Stomach (tissue), 4 donors: ENCODE data around the gene ITPRID2.
"Not testable (repeated sequence)": the region's sequence is repeated elsewhere in the genome, so short reads cannot be mapped to it uniquely, and the experiment has no call there.

Experiments
- CTCF ChIP-seq, 7 experiments: fragments of 450-650 bp in 4 of 7; fragments of 200-600 bp in 3 of 7; sonication (generic) in 3 of 7; IDR thresholded peaks; one replicate each; pipeline ENCODE4 v1.5.1; 2016 to 2019; ENCODE audit warnings: antibody characterized with exemption in 7 of 7, control low read depth in 2 of 7, mild to moderate bottlenecking in 1 of 7
- POLR2A ChIP-seq, 4 donors: fragments of 450-650 bp; IDR thresholded peaks; one replicate each; pipeline ENCODE4 v1.6.1; 2016; ENCODE audit warnings: antibody characterized with exemption in 4 of 4, control low read depth in 2 of 4, mild to moderate bottlenecking in 1 of 4, moderate library complexity in 1 of 4

GRCh38 chr2:181961167-181961566 lies 69.6 kb downstream of the ITPRID2 start:
- not testable (repeated sequence) for TF ChIP-seq CTCF, POLR2A (IDR thresholded peaks at IDR 0.05)
